ENCODE results near the gene TNNT3. TPM values are rescaled to one million over a fixed set of nuclear protein-coding genes. Genes with fewer than 3 reads are reported as not detected.
"Not testable (repeated sequence)": the region's sequence is repeated elsewhere in the genome, so short reads cannot be mapped to it uniquely, and the experiment has no call there.

TNNT3 gene
- total RNA-seq, 6 experiments from 2014 or later, result not detected

DNA sequence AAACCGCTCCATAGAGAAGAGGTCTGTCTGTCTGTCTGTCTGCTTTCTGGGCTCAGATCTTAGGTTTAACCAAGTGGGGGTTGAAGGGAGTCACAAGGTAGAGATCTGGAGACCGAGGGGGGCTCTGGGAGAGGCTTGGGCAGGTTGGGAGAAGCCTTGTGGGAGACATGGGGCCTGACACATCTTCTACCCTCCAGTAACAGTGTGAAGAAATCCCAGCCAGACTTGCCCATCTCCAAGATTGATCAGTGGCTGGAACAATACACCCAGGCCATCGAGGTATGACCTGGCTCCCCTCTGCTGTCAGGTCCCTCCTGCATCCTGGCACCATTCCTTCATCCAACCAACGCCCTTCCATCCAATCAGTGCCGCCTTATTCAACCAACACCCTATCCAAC is 35.2 kb upstream of the TNNT3 start:
- DNase-seq, result no peak
- Mint-ChIP-seq H3K9me3 (no peaks in the 10 kb centered on the region), H3K27ac (no peak overlapping the region), H3K4me1 (ENCODE audit: low read depth) (no peaks in the 10 kb centered on the region), H3K27me3 (ENCODE audit: insufficient read depth) (peaks cover 3% of the 10 kb centered on the region), H3K36me3 (ENCODE audit: low read depth) (no peaks in the 10 kb centered on the region), H3K4me3 (no peak overlapping the region)
- TF ChIP-seq, protein P1, sequence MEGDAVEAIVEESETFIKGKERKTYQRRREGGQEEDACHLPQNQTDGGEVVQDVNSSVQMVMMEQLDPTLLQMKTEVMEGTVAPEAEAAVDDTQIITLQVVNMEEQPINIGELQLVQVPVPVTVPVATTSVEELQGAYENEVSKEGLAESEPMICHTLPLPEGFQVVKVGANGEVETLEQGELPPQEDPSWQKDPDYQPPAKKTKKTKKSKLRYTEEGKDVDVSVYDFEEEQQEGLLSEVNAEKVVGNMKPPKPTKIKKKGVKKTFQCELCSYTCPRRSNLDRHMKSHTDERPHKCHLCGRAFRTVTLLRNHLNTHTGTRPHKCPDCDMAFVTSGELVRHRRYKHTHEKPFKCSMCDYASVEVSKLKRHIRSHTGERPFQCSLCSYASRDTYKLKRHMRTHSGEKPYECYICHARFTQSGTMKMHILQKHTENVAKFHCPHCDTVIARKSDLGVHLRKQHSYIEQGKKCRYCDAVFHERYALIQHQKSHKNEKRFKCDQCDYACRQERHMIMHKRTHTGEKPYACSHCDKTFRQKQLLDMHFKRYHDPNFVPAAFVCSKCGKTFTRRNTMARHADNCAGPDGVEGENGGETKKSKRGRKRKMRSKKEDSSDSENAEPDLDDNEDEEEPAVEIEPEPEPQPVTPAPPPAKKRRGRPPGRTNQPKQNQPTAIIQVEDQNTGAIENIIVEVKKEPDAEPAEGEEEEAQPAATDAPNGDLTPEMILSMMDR (IDR thresholded peaks at IDR 0.05), result no peak

DNA sequence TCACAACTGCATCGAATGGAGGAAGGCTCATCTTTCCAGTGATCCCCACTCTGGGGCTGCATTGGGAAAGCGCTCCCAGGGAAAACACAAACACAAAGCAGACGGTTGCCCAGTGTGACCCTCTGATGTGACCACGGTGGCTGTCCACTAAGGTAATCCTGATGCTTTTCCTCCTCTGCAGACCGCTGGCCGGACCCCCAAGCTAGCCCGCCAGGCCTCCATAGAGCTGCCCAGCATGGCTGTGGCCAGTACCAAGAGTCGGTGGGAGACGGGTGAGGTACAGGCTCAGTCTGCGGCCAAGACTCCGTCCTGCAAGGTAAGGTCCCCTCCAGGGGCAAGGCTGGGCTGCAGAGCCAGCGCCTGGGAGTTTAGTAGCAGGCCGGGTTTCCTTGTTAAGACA is 33.0 kb upstream of the TNNT3 start:
- H3K27me3 Mint-ChIP-seq (ENCODE audit: insufficient read depth); H3K36me3 Mint-ChIP-seq (ENCODE audit: low read depth); H3K4me3 Mint-ChIP-seq; H3K9me3 Mint-ChIP-seq; H3K4me1 Mint-ChIP-seq (ENCODE audit: low read depth); H3K27ac Mint-ChIP-seq; DNase-seq: not testable (repeated sequence)

DNA sequence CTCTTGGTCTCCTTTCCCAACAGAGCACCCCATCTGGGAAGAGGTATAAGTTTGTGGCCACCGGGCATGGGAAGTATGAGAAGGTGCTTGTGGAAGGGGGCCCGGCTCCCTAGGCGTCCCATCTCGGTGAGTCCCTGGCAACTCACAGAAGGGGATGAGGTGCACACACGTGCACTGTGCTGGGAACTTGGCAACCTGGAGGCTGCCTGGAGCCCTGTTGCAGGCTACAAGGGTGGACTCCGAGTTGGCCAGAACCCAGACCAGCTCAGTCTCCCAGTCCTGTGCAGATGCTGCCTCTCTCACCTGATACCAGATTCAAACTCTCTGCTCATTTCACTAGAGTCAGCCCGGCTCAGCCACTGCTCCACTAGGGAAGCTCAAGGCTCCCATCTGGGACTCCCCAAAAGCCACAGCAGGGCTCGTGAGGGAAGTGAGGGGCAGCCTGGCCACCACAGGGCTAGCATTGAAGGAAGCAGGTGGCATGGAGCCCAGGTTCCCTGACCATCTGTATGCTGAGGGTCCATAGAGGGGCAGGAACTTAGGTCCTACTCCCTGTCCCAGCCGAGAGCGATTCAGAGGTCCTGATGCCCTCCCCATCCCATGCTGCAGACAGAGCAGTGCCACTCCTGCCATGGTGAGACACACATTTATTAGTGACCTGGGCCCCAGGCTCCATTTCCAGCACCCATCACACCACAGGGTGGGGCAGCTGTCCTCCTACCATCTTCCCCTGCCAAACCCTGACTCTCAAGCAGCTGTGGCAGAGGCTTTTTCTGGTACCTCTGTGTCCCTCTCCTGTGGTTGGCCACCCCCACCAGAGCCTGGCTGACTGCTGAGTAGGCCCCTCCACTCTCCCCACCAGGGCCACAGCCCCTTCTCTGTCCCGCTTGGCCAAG is 31.8 kb upstream of the TNNT3 start:
- TF ChIP-seq, protein P1 (IDR thresholded peaks at IDR 0.05), result no peak
- DNase-seq, result no peak
- Mint-ChIP-seq H3K27me3 (ENCODE audit: insufficient read depth) (peaks cover 5% of the 10 kb centered on the region), H3K36me3 (ENCODE audit: low read depth) (no peaks in the 10 kb centered on the region), H3K4me3 (no peak overlapping the region), H3K4me1 (ENCODE audit: low read depth) (no peaks in the 10 kb centered on the region), H3K27ac (no peak overlapping the region), H3K9me3 (no peaks in the 10 kb centered on the region)

DNA sequence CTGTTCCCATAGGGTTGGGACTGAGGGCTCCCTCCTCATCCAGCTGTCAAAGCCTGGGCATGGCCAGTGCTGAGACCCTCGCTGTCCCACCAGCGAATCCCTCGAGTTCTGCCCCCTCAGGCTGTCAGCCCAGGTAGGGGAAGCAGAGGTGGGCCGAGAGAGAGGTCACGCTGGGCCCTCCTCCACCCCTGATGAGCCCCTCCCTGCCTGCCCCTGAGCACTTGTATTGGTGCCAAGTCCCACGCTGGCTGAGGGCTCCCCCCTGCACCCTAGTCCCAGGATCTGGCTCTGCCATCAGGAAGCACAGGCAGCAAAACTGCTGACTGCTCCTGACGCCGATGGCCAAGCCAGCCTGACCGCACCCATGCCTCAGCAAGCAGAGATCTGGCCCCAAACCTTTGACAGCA is 31.2 kb upstream of the TNNT3 start:
- Mint-ChIP-seq H3K4me3 (no peak overlapping the region), H3K27ac (no peak overlapping the region), H3K4me1 (ENCODE audit: low read depth) (no peaks in the 10 kb centered on the region)

DNA sequence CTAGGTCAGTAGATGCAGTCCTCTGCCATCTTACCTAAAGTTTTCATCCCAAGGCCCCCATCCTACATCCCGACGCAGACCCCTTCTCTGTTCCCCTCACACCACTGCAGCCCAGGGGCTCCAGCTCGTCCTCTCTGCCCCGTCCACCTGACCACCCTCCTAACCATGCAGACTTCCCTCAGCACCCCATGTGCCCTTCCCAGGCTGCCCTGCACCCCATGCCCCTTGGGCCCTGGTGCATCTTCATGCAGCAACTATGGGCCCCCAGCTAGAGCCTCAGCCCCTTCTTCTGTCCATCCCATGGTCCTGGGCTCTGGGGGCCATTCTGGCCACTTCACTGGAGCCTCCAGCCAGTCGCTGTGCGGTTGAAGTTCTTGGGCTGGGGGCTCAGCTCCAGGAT is 30.7 kb upstream of the TNNT3 start:
- DNase-seq, result no peak
- H3K27me3 Mint-ChIP-seq (ENCODE audit: insufficient read depth), result peaks cover 5% of the 10 kb centered on the region
- H3K27ac Mint-ChIP-seq, result no peak overlapping the region
- H3K4me1 Mint-ChIP-seq (ENCODE audit: low read depth), result no peaks in the 10 kb centered on the region
- H3K36me3 Mint-ChIP-seq (ENCODE audit: low read depth), result no peaks in the 10 kb centered on the region
- H3K4me3 Mint-ChIP-seq, result no peak overlapping the region
- no peaks in the 10 kb centered on the region for H3K9me3 Mint-ChIP-seq
- TF ChIP-seq, protein P1 (IDR thresholded peaks at IDR 0.05), result no peak

More for the DNA sequence above, 31.2 kb upstream of the TNNT3 start:
- DNase-seq, result no peak
- H3K36me3 Mint-ChIP-seq (ENCODE audit: low read depth), result no peaks in the 10 kb centered on the region
- no peaks in the 10 kb centered on the region for H3K9me3 Mint-ChIP-seq
- TF ChIP-seq, protein P1 (IDR thresholded peaks at IDR 0.05), result no peak
- peaks cover 5% of the 10 kb centered on the region for H3K27me3 Mint-ChIP-seq (ENCODE audit: insufficient read depth)

DNA sequence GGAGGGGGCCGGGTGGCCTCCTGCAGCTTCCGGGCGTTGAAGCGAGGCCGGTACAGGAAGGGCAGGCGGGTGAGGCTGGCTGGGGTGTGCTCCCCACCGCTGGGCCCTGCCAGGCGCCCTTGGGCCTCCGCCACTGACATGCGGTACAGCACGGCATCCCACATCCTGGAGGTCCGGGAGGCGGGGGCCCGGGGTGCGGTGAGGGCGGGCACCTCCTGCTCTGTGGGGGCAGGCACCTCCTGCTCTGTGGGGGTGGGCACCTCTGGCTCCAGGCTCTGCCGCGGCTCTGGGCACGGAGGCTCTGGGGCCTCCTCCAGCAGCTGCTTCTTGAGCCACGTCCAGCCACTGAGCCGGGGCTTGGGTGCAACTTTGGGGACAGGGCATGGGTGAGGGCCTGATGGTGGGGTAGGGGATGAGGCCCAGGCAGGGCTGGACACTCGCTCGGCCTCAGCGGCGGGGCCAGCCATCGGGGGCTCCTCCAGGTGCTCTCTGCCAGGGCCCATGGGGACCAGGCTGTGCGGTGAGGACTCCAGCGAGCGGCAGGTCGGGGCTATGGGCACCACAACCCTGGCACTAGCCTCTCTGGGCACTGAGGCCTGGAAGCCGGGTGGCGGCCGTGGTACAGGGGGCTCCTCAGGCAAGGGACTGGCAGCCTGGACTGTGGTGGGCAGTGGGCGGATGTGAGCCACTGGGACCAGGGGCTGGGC is 30.1 kb upstream of the TNNT3 start:
- DNase-seq, result no peak
- Mint-ChIP-seq H3K27me3 (ENCODE audit: insufficient read depth) (peaks cover 5% of the 10 kb centered on the region), H3K4me3 (no peak overlapping the region), H3K4me1 (ENCODE audit: low read depth) (no peaks in the 10 kb centered on the region), H3K36me3 (ENCODE audit: low read depth) (no peaks in the 10 kb centered on the region), H3K9me3 (no peaks in the 10 kb centered on the region), H3K27ac (no peak overlapping the region)
- TF ChIP-seq, protein P1 (IDR thresholded peaks at IDR 0.05), result no peak

Measured in HFFc6 (cell line).